ENCODE results near the gene KAT8.
"Not testable (repeated sequence)": the region's sequence is repeated elsewhere in the genome, so short reads cannot be mapped to it uniquely, and the experiment has no call there.

The KAT8 gene

GRCh38 chr16:31133046-31133501 is 15.6 kb downstream of the KAT8 start:
- no peak for DNase-seq

DNA sequence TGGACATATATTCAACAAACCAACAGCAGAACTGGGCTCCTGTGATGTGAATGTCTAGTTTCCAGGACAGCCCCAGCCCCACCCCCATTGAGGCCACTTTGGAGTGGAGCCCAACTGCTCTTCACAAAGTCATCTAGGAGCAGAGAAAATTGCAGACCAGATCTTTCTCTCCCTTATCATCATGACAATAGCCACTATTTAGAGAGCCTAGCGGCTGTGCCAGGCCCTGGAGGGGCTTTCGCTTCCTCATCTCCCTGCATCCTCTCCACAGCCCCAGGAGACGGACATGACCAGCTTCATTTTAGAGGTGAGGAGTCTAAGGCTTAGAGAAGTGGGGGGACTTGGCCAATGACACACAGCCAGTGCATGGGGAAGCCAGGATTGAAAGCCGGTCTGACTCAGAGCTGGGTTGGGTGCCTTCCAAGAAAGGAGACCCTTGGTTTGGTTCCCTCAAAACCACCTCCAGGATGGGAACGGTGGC is 16.7 kb downstream of the KAT8 start:
- no peak for DNase-seq

GRCh38 chr16:31134625-31135534 is 17.4 kb downstream of the KAT8 start:
- DNase-seq, result no peak

- no peak for DNase-seq
Observed at GRCh38 chr16:31135535-31136286, 18.2 kb downstream of the KAT8 start, which contains the start of gene PRSS8. Gene PRSS8, minus strand, starts transcription at chr16:31135727. Its CDS starts 229 bp downstream, at chr16:31135498.

DNA sequence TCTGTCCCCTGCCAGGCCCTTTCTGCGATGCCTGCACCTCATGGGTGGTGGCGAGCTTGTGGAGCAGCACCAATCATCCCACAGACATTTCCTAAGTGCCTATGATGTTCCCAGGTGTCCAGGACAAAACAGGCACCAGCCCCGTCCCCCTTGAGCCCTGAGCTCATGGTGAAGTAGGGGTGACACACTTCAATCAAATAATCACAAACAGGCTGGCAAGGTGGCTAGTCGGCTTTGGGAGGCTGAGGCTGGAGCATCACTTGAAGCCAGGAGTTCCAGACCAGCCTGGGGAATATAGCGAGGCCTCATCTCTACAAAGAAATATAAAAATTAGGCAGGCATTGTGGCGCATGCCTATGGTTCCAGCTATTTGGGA is 18.8 kb downstream of the KAT8 start:
- no peak for DNase-seq

GRCh38 chr16:31136822-31137499 is 19.5 kb downstream of the KAT8 start:
- not testable (repeated sequence) for DNase-seq

GRCh38 chr16:31138621-31139578 is 21.4 kb downstream of the KAT8 start:
- DNase-seq, result no peak

- DNase-seq, result not testable (repeated sequence)
Observed at GRCh38 chr16:31141071-31141469, 23.6 kb downstream of the KAT8 start.

DNA sequence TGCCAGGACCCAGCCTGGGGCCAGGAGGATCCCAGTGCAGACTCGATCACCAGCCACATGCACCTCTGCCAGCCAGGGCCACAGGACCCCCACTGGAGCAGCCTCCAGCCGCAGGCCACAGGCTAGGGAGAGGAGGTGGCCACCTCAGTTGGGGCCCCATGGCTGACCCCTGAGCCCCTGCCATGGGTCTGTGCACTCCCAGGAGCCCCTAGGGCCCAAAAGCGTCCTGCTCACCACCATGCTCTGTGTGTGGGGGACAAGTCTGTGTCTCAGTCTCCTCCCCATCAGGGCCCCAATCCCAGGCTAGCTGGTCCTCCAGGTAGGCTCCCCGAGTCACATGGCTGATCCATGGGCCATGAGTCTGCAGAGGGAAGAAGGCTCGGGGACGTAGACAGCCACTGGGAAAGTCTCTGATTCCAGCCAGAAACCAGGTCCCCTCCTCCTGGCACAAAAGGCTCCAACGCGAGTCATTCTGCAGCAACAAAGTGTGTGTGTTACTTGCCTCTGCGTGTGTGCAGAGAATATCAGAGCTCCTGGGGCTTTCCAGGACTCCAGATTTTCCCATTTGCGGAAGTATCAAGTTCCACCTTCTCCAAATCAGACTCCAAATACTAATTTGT is 24.1 kb downstream of the KAT8 start:
- DNase-seq, result peak; percentile 65

DNA sequence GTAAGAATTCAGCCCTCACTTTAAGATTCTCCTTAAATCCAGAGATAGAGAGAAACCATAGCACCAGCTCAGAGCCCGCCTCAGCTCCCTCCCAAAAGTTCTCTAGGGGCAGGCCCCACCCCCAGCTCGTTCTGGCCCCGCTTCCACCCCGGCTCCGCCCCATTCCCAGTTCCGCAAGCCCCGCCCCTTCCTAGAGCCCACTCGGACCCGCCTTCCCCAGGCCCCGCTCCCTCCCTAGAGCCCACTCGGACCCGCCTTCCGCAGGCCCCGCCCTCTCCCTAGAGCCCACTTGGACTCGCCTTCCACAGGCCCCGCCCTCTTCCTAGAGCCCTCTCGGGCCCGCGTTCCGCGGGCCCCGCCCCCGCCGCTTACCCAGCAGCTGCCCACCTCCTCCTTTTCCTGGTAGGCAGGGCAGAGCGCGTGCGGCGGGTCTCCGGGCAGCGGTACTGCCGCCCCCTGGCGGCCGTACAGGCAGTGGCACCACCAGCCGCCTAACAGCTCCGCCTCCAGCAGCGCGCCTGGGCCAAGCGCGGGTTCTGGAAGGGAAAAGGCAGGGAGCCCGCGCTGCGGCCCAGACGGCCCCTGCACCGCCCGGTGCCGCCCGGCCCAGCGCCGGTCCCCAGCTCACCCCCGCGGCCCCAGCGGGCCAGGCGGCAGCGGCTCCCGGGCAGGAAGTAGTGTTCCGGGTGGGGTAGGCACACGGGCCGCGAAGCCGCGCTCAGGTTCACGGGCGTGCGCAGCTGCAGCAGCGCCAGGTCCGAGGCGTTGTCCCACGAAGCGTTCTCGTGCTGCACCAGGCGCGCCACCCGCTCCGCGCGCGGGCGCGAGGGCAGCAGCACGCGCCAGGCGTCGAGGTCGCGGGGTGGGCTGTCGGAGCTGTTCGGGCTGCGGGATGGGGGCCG is 24.9 kb downstream of the KAT8 start:
- peak; percentile 98 for DNase-seq

- no peak for DNase-seq
Observed at GRCh38 chr16:31143011-31143693, 25.7 kb downstream of the KAT8 start.

DNA sequence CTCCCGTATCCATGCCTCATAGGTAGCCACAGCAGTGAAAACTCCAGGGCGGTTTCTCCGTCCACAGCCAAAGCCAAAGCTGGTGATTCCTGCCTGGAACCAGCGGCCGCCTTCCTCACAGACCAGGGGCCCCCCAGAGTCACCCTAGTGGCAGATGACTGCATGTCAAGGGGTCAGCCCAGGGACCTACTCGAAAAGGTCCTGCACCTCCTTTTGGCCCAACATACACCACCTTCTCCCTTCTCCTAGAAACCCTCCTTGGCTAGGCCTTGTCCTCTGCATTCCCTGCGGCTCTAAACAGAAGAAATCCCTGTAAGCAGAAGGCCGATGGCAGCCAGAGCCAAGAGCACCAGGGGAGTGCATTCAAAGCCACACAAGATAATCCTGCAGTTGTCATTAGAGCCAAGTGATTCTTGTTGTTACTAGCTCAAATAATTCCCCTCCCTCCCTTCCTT is 26.3 kb downstream of the KAT8 start:
- no peak for DNase-seq

DNA sequence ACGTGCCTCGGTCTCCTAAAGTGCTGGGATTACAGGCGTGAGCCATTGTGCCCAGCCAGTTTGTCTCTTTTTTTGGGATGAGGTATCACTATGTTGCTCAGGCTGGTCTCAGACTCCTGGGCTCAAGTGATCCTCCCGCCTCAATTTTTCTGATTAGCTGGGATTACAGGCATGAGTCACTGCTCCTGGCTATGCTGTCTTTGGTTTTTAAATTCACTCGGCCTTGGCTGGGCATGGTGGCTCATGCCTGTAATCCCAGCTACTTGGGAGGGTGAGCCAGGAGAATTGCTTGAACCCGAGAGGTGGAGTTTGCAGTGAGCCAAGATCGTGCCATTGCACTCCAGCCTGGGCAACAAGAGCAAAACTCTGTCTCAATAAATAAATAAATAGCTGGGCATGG is 27.0 kb downstream of the KAT8 start:
- DNase-seq, result not testable (repeated sequence)

- no peak for DNase-seq
Observed at GRCh38 chr16:31145398-31145990, 28.0 kb downstream of the KAT8 start.

DNA sequence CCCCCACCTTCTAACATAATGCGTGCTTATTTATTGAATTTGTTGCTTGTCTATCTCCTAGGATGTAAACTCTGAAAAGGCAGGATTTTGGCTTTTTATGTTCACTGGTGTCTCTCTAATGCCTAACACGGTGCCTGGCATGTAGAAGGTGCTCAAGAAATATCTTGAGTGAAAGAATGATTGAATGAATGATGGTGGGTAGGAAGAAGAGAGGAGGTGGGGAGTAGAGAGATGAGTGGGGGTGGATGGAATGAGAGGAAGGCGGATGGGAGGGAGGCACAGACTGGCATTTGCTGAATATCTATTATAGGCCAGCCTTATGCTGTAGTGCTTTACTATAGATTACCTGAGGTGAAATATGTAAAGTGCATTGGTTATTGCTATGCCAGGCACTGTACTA is 30.1 kb downstream of the KAT8 start:
- DNase-seq, result no peak

DNA sequence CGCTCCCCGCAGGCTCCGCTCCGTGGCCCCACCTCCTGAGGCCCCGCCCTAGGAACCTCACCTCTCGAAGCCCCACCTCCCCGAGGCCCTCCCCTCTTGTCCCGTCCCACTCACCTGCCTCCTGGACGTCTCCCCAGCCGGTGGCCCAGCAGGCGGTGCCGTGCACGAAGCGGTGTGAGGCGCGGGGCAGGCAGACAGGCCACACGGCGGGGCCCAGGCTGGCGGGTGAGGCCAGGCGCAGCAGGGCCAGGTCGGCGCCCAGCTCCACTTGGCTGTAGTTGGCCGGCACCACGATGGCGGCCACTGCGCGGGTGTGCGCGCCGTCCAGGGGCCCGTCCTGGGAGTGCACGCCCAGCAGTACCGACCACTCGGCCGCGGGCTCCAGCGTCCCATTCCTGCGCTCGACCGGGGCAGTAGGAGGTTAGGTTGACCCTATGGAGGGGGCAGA is 30.8 kb downstream of the KAT8 start:
- no peak for DNase-seq

DNA sequence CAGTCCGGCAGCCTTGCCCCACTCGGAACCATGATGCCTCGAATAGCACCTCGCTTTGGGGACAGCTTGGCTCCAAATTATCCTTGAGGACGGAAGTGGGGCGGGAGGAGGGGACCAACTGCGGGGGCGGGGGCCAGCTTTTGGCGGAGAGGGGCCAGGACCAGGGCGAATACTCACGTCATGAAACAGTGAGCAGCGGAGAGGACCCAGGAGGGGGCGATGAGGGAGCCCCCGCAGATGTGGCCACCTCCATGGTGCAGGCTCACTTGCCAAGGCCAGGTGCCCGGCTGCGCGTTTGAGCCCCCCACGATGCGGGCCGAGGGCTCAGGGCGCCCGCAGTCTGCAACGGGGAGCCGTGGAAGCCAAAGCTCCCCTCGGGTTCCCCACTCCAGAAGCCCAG is 31.4 kb downstream of the KAT8 start:
- DNase-seq, result no peak

GRCh38 chr16:31149332-31149731 is 31.9 kb downstream of the KAT8 start:
- no peak for DNase-seq
